Measurements from ENCODE around the gene SHROOM4. TPM values are rescaled to one million over a fixed set of nuclear protein-coding genes. Genes with fewer than 3 reads are reported as not detected.

SHROOM4 gene
- total RNA-seq, 1 donor from 2014 or later, result 5.7 TPM

GRCh38 chrX:50635817-50636365 is 178.1 kb downstream of the SHROOM4 start:
- no peak for DNase-seq (ENCODE audit: low spot score, unreplicated experiment)
- Mint-ChIP-seq H3K4me1 (ENCODE audit: low read depth) (peaks cover 2% of the 10 kb centered on the region), H3K36me3 (ENCODE audit: insufficient read depth) (peaks cover 1% of the 10 kb centered on the region), H3K4me3 (ENCODE audit: low read depth) (no peak overlapping the region), H3K9me3 (ENCODE audit: low read depth) (peaks cover 11% of the 10 kb centered on the region), H3K27ac (no peak overlapping the region), H3K27me3 (no peaks in the 10 kb centered on the region)
- TF ChIP-seq CTCF (IDR thresholded peaks at IDR 0.05; ENCODE audit: unreplicated experiment), result no peak

GRCh38 chrX:50635162-50635561 is 178.8 kb downstream of the SHROOM4 start:
- H3K27ac Mint-ChIP-seq, result no peak overlapping the region
- DNase-seq (ENCODE audit: low spot score, unreplicated experiment), result no peak
- no peaks in the 10 kb centered on the region for H3K27me3 Mint-ChIP-seq

GRCh38 chrX:50629774-50630173 is 184.2 kb downstream of the SHROOM4 start:
- no peaks in the 10 kb centered on the region for H3K27me3 Mint-ChIP-seq
- H3K27ac Mint-ChIP-seq, result no peak overlapping the region
- no peak for TF ChIP-seq CTCF (IDR thresholded peaks at IDR 0.05; ENCODE audit: unreplicated experiment)
- H3K36me3 Mint-ChIP-seq (ENCODE audit: insufficient read depth), result peaks cover 2% of the 10 kb centered on the region
- H3K4me3 Mint-ChIP-seq (ENCODE audit: low read depth), result no peak overlapping the region
- peaks cover 11% of the 10 kb centered on the region for H3K4me1 Mint-ChIP-seq (ENCODE audit: low read depth)
- peaks cover 6% of the 10 kb centered on the region for H3K9me3 Mint-ChIP-seq (ENCODE audit: low read depth)
- DNase-seq (ENCODE audit: low spot score, unreplicated experiment), result no peak

More at GRCh38 chrX:50635162-50635561, 178.8 kb downstream of the SHROOM4 start:
- TF ChIP-seq CTCF (IDR thresholded peaks at IDR 0.05; ENCODE audit: unreplicated experiment), result no peak
- H3K4me3 Mint-ChIP-seq (ENCODE audit: low read depth), result no peak overlapping the region
- peaks cover 7% of the 10 kb centered on the region for H3K9me3 Mint-ChIP-seq (ENCODE audit: low read depth)
- H3K36me3 Mint-ChIP-seq (ENCODE audit: insufficient read depth), result peaks cover 1% of the 10 kb centered on the region
- H3K4me1 Mint-ChIP-seq (ENCODE audit: low read depth), result peaks cover 2% of the 10 kb centered on the region

GRCh38 chrX:50627696-50628095 is 186.3 kb downstream of the SHROOM4 start:
- Mint-ChIP-seq H3K4me1 (ENCODE audit: low read depth) (peaks cover 11% of the 10 kb centered on the region), H3K27ac (peak overlapping the region; percentile 23), H3K4me3 (ENCODE audit: low read depth) (no peak overlapping the region), H3K27me3 (no peaks in the 10 kb centered on the region), H3K36me3 (ENCODE audit: insufficient read depth) (peaks cover 2% of the 10 kb centered on the region), H3K9me3 (ENCODE audit: low read depth) (peaks cover 9% of the 10 kb centered on the region)
- no peak for DNase-seq (ENCODE audit: low spot score, unreplicated experiment)
- no peak for TF ChIP-seq CTCF (IDR thresholded peaks at IDR 0.05; ENCODE audit: unreplicated experiment)

- peaks cover 2% of the 10 kb centered on the region for H3K36me3 Mint-ChIP-seq (ENCODE audit: insufficient read depth)
- H3K4me1 Mint-ChIP-seq (ENCODE audit: low read depth), result peaks cover 11% of the 10 kb centered on the region
- H3K9me3 Mint-ChIP-seq (ENCODE audit: low read depth), result peaks cover 13% of the 10 kb centered on the region
- no peak overlapping the region for H3K4me3 Mint-ChIP-seq (ENCODE audit: low read depth)
- TF ChIP-seq CTCF (IDR thresholded peaks at IDR 0.05; ENCODE audit: unreplicated experiment), result no peak
- no peak overlapping the region for H3K27ac Mint-ChIP-seq
- H3K27me3 Mint-ChIP-seq, result no peaks in the 10 kb centered on the region
- no peak for DNase-seq (ENCODE audit: low spot score, unreplicated experiment)
These were observed 187.6 kb downstream of the SHROOM4 start for GRCh38 chrX:50626432-50626831.

Data from progenitor cell of endocrine pancreas (in vitro differentiated cells).